BLaER1 (cell line): ENCODE results near the gene KCNS1.

Experiments used
- H3K27ac ChIP-seq: shearing (Covaris generic); formaldehyde crosslinking; 2 replicates; pipeline ENCODE4 v1.8.1; 2022
- H3K27me3 ChIP-seq: shearing (Covaris generic); formaldehyde crosslinking; 2 replicates; pipeline ENCODE4 v1.8.1; 2022
- H3K36me3 ChIP-seq: shearing (Covaris generic); formaldehyde crosslinking; 2 replicates; pipeline ENCODE4 v1.8.1; 2022
- H3K4me1 ChIP-seq: shearing (Covaris generic); formaldehyde crosslinking; 2 replicates; pipeline ENCODE4 v1.8.1; 2022
- H3K4me2 ChIP-seq: shearing (Covaris generic); formaldehyde crosslinking; 2 replicates; pipeline ENCODE4 v1.8.1; 2022
- H3K4me3 ChIP-seq: shearing (Covaris generic); formaldehyde crosslinking; 2 replicates; pipeline ENCODE4 v1.8.1; 2022
- H3K9ac ChIP-seq: shearing (Covaris generic); formaldehyde crosslinking; 2 replicates; pipeline ENCODE4 v1.8.1; 2022
- H3K9me3 ChIP-seq: shearing (Covaris generic); formaldehyde crosslinking; 2 replicates; pipeline ENCODE4 v1.8.1; 2022
- H4K20me1 ChIP-seq: shearing (Covaris generic); formaldehyde crosslinking; 2 replicates; pipeline ENCODE4 v1.8.1; 2022
- Cebpa-rat ChIP-seq: shearing (Covaris generic); IDR thresholded peaks from 2 replicates; pipeline ENCODE4 v1.8.1; 2022

The KCNS1 gene

GRCh38 chr20:45094864-45095574 is 5.9 kb downstream of the KCNS1 start:
- peaks cover 15% of the 10 kb centered on the region for H3K4me1 ChIP-seq
- no peak overlapping the region for H3K9ac ChIP-seq
- H3K27ac ChIP-seq: no peak overlapping the region
- no peaks in the 10 kb centered on the region for H4K20me1 ChIP-seq
- H3K27me3 ChIP-seq: peaks cover 9% of the 10 kb centered on the region
- H3K36me3 ChIP-seq: no peaks in the 10 kb centered on the region
- H3K4me3 ChIP-seq: no peak overlapping the region
- no peak overlapping the region for H3K4me2 ChIP-seq
- TF ChIP-seq Cebpa-rat: no peak
- no peaks in the 10 kb centered on the region for H3K9me3 ChIP-seq

DNA sequence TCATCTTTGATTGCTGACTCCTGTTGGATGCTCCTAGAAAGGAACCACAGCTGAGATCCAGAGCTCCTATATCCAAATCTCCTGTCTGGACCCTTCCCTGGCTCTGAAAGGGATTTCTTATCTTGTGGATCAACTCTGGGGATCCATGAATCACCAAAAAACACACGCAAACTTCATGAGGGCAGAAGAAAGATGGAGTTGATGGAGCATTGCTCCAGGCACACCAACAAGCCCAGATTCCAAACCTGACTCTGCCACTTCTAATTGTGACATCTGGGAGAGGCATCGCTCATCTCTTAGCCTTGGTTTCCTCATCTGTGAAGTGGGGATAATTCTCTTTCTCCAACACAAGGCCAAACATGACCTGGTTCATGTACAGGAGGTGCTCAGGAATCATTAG is 6.7 kb downstream of the KCNS1 start:
- H3K9me3 ChIP-seq: no peaks in the 10 kb centered on the region
- no peaks in the 10 kb centered on the region for H3K36me3 ChIP-seq
- H3K27ac ChIP-seq: no peak overlapping the region
- no peaks in the 10 kb centered on the region for H4K20me1 ChIP-seq
- peaks cover under 1% of the 10 kb centered on the region; the same call in 1 of the 2 replicates for H3K27me3 ChIP-seq
- H3K4me3 ChIP-seq: no peak overlapping the region
- peaks cover 15% of the 10 kb centered on the region for H3K4me1 ChIP-seq
- no peak overlapping the region for H3K9ac ChIP-seq
- no peak for TF ChIP-seq Cebpa-rat
- no peak overlapping the region for H3K4me2 ChIP-seq

GRCh38 chr20:45092898-45093297 is 8.0 kb downstream of the KCNS1 start:
- no peak overlapping the region for H3K27ac ChIP-seq
- TF ChIP-seq Cebpa-rat: no peak
- H3K4me1 ChIP-seq: peaks cover 15% of the 10 kb centered on the region

GRCh38 chr20:45091366-45091765 is 9.6 kb downstream of the KCNS1 start:
- no peak overlapping the region for H3K9ac ChIP-seq
- H3K9me3 ChIP-seq: 0 out of 2 replicates have a peak, but pooled peaks cover under 1% of the 10 kb centered on the region
- H3K27ac ChIP-seq: no peak overlapping the region
- no peaks in the 10 kb centered on the region for H4K20me1 ChIP-seq
- H3K4me2 ChIP-seq: peak overlapping the region; percentile 52
- H3K4me3 ChIP-seq: no peak overlapping the region
- H3K36me3 ChIP-seq: no peaks in the 10 kb centered on the region
- H3K27me3 ChIP-seq: no peaks in the 10 kb centered on the region
- no peak for TF ChIP-seq Cebpa-rat
- peaks cover 15% of the 10 kb centered on the region for H3K4me1 ChIP-seq

More at GRCh38 chr20:45092898-45093297, 8.0 kb downstream of the KCNS1 start:
- Histone ChIP-seq H3K36me3 (no peaks in the 10 kb centered on the region), H4K20me1 (no peaks in the 10 kb centered on the region), H3K4me2 (no peak overlapping the region), H3K27me3 (no peaks in the 10 kb centered on the region), H3K9ac (no peak overlapping the region), H3K4me3 (no peak overlapping the region), H3K9me3 (no peaks in the 10 kb centered on the region)

GRCh38 chr20:45090481-45090880 is 10.4 kb downstream of the KCNS1 start:
- Histone ChIP-seq H3K27ac (no peak overlapping the region), H3K36me3 (0 out of 2 replicates have a peak, but pooled peaks cover 3% of the 10 kb centered on the region)

GRCh38 chr20:45088247-45088646 is 12.7 kb downstream of the KCNS1 start:
- H3K4me2 ChIP-seq: no peak overlapping the region

More at GRCh38 chr20:45090481-45090880, 10.4 kb downstream of the KCNS1 start:
- TF ChIP-seq Cebpa-rat: no peak
- Histone ChIP-seq H3K4me2 (no peak overlapping the region), H3K9ac (no peak overlapping the region), H3K9me3 (0 out of 2 replicates have a peak, but pooled peaks cover 4% of the 10 kb centered on the region), H3K27me3 (no peaks in the 10 kb centered on the region), H4K20me1 (no peaks in the 10 kb centered on the region), H3K4me1 (peaks cover 21% of the 10 kb centered on the region), H3K4me3 (no peak overlapping the region)

DNA sequence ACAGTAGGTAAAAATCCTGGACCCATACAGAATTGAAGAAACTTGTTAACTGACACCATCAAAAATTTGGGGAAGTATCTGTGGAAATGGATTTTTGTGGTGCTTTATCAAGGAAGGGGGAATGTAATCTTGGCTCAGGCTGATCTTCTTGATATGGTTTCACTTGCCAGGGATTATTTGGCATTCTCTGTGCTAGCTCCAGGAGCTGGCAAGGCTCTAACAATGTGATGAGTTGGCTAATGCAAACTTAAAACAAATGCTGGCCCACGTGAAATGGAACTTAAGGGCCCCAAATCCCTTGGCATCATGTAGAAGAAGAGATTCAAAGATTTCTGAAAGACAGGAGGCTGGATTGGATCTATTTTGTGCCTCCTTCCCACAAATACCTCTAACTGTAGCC is 13.1 kb downstream of the KCNS1 start:
- Histone ChIP-seq H3K4me2 (no peak overlapping the region), H3K36me3 (peaks cover 11% of the 10 kb centered on the region), H3K27me3 (no peaks in the 10 kb centered on the region), H3K27ac (no peak overlapping the region), H4K20me1 (no peaks in the 10 kb centered on the region), H3K9me3 (peaks cover 7% of the 10 kb centered on the region), H3K4me3 (no peak overlapping the region), H3K4me1 (peaks cover 27% of the 10 kb centered on the region), H3K9ac (no peak overlapping the region)
- TF ChIP-seq Cebpa-rat: no peak

More at GRCh38 chr20:45088247-45088646, 12.7 kb downstream of the KCNS1 start:
- Histone ChIP-seq H3K36me3 (peaks cover 6% of the 10 kb centered on the region; the same call in 1 of the 2 replicates), H3K27me3 (no peaks in the 10 kb centered on the region), H3K27ac (no peak overlapping the region), H3K9me3 (0 out of 2 replicates have a peak, but pooled peaks cover 4% of the 10 kb centered on the region), H3K9ac (no peak overlapping the region), H3K4me3 (no peak overlapping the region), H3K4me1 (peaks cover 27% of the 10 kb centered on the region), H4K20me1 (no peaks in the 10 kb centered on the region)
- TF ChIP-seq Cebpa-rat: no peak

DNA sequence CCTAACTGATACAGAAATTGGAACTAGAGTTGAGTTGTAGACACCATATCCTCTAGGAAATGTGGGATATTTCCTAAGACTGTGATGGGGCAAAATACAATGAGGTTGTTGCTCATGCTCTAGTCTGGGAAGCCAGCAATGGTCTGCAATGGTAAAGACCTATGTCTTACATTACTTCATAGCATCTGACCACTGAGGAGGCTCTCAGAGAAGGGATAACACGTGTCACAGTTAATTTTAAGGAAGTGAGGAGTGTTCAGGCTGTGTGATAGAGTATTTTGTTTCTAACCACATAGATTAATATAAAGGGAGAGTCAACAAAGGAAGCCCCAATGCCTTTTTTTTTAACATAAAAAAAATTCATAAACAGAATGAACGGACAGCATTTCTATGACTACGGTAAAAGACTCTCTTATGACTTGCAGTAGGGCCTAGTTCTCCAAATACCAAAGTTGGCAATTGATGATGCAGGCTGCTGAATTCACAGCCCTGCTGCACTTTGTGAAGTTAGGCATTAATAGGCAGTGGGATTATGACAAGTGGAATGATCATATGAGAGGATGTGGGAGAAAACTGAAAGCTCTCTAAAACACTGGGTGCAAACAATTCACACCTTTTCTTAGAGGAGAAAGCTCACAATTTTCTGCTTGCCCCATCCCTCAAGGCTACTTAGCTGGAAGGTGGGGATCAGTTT is 13.7 kb downstream of the KCNS1 start:
- Histone ChIP-seq H3K27ac (no peak overlapping the region), H3K27me3 (no peaks in the 10 kb centered on the region), H3K9ac (no peak overlapping the region), H3K9me3 (peaks cover 13% of the 10 kb centered on the region), H3K4me1 (peaks cover 26% of the 10 kb centered on the region), H3K36me3 (peaks cover 17% of the 10 kb centered on the region), H4K20me1 (no peaks in the 10 kb centered on the region), H3K4me2 (no peak overlapping the region), H3K4me3 (no peak overlapping the region)
- no peak for TF ChIP-seq Cebpa-rat

DNA sequence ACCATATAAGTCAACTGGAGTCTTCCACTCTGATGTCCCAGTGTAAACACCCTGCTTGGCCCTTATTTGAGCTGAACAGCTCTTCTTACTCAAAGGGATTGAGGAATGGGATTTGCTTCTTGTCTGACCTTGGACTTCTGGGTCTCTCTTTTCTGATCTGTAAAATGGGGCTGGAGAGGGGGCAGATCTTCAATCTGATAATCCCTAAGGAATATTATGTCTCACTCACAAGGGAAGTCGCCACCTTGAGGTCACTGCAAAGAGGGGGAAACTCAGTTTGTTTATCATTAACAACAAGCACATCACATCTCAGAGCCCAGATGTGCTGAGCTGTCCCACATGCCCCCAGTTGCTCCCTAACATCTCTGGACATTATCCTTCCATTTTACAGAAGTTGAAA is 15.1 kb downstream of the KCNS1 start:
- H3K4me1 ChIP-seq: peaks cover 13% of the 10 kb centered on the region
- peaks cover 22% of the 10 kb centered on the region for H3K9me3 ChIP-seq
- H3K4me3 ChIP-seq: no peak overlapping the region
- H3K4me2 ChIP-seq: peak overlapping the region; percentile 56
- H3K27me3 ChIP-seq: no peaks in the 10 kb centered on the region
- no peak overlapping the region for H3K27ac ChIP-seq
- H3K36me3 ChIP-seq: peaks cover 30% of the 10 kb centered on the region
- no peak overlapping the region for H3K9ac ChIP-seq
- TF ChIP-seq Cebpa-rat: no peak
- H4K20me1 ChIP-seq: no peaks in the 10 kb centered on the region

DNA sequence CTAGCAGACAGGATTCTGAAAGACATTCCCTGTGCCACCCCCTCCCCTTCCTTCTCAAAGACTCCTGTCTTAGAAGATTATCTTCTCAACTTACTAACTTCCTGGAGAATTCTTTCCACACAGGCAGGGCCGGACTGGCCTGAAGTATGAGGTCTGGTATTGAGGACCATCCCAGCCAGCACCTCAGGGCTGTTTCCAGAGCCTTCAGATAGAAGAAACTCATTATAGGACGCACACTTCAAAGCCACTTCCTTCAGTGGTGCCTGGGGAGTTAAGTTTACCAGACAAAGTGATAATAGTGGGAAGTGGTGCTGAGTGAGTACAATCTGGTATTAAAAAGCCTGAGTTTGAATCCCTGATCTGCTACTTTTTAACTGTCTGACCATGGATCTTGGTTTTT is 15.6 kb downstream of the KCNS1 start:
- Histone ChIP-seq H3K9me3 (peaks cover 22% of the 10 kb centered on the region), H3K4me2 (peak overlapping the region; percentile 56), H3K4me1 (peaks cover 12% of the 10 kb centered on the region), H3K36me3 (peaks cover 36% of the 10 kb centered on the region), H3K4me3 (no peak overlapping the region), H3K27me3 (no peaks in the 10 kb centered on the region), H3K9ac (no peak overlapping the region), H3K27ac (no peak overlapping the region), H4K20me1 (no peaks in the 10 kb centered on the region)
- TF ChIP-seq Cebpa-rat: no peak
